HCT116 (cell line): Measurements from ENCODE around the gene PANK1. TPM values are rescaled to one million over a fixed set of nuclear protein-coding genes. Genes with fewer than 3 reads are reported as not detected.

Source experiments
- ATAC-seq: fragments of 200-7000 bp; cut with Tn5 transposase; 2 replicates; pipeline ENCODE4 v1.9.1; 2020; ENCODE audit warnings: mild to moderate bottlenecking, moderate library complexity
- BruUV-seq: library from RNA; stranded (reverse); fragments of 400-500 nt; replicated peaks from 2 replicates; lab custom pipeline; 2021; lab: Mats Ljungman, UMichigan
- CTCF ChIA-PET: fragments of 300-600 bp; sonication (Branson Sonifier 250); formaldehyde crosslinking; loops from one replicate; lab custom pipeline; 2021; ENCODE audit warnings: antibody characterized with exemption; lab: Charles Lee
- POLR2A ChIA-PET: fragments of 300-600, 350-600 bp; sonication (Branson Sonifier 250); formaldehyde crosslinking; loops from one replicate; lab custom pipeline; 2021; ENCODE audit warnings: antibody characterized with exemption; lab: Charles Lee
- RAD21 ChIA-PET, 2 experiments: fragments of 300-600 bp; sonication (Branson Sonifier 250); formaldehyde crosslinking; loops; one replicate each; lab custom pipeline; 2023; ENCODE audit warnings: low total read pairs in 2 of 2; ENCODE audit not compliant: uncharacterized antibody in 2 of 2, unreplicated experiment in 2 of 2, low non-redundant PET in 1 of 2; lab: Charles Lee
- DNase-seq: peaks from one replicate; pipeline ENCODE4 v3.0.0-alpha.2; 2010; ENCODE audit warnings: low read depth, low spot score
- H2AFZ ChIP-seq: fragments of 200-600 bp; shearing (Covaris generic), sonication (generic); 2 replicates; pipeline ENCODE4 v1.6.1; 2017; ENCODE audit warnings: low read depth, mixed run types, mixed read lengths, antibody characterized with exemption, low read length; ENCODE audit not compliant: poor library complexity, severe bottlenecking
- H3K27ac ChIP-seq: 2 replicates; pipeline ENCODE4 v1.5.1; 2012; ENCODE audit warnings: low read depth, low read length
- H3K27me3 ChIP-seq: fragments of 200-600 bp; sonication (generic); 2 replicates; pipeline ENCODE4 v1.6.1; 2016; ENCODE audit warnings: mixed run types, low read length, mixed read lengths; ENCODE audit not compliant: insufficient read depth
- H3K36me3 ChIP-seq, 2 experiments: fragments of 200-500 bp in 1 of 2; fragments of 200-600 bp in 1 of 2; sonication (Bioruptor generic) in 1 of 2; sonication (generic) in 1 of 2; 2 replicates each; pipeline versions ENCODE4 v1.5.1 to v1.6.1; 2014 to 2016; ENCODE audit warnings: low read length in 2 of 2, inconsistent platforms in 1 of 2, mixed read lengths in 1 of 2, mixed run types in 1 of 2; ENCODE audit not compliant: insufficient read depth in 2 of 2, control insufficient read depth in 1 of 2
- H3K4me1 ChIP-seq, 2 experiments: fragments of 200-600 bp in 1 of 2; sonication (generic) in 1 of 2; 2 replicates each; pipeline versions ENCODE4 v1.5.1 to v1.6.1; 2012 to 2017; ENCODE audit warnings: low read length in 2 of 2, inconsistent platforms in 1 of 2, mild to moderate bottlenecking in 1 of 2, mixed read lengths in 1 of 2, mixed run types in 1 of 2, moderate library complexity in 1 of 2; ENCODE audit not compliant: insufficient read depth in 2 of 2, control insufficient read depth in 1 of 2
- H3K4me2 ChIP-seq: fragments of 200-600 bp; sonication (generic); 2 replicates; pipeline ENCODE4 v1.6.1; 2017; ENCODE audit warnings: mixed run types, low read length, mixed read lengths
- H3K4me3 ChIP-seq, 2 experiments: fragments of 200-600 bp in 1 of 2; sonication (generic) in 1 of 2; replicated peaks in 1 of 2; 2 replicates each; pipeline ENCODE4 v1.5.1; 2011 to 2016; ENCODE audit warnings: low read length in 2 of 2, control low read depth in 1 of 2, low read depth in 1 of 2, mild to moderate bottlenecking in 1 of 2, mixed read lengths in 1 of 2, mixed run types in 1 of 2
- H3K79me2 ChIP-seq: fragments of 200-600 bp; sonication (generic); 2 replicates; pipeline ENCODE4 v1.6.1; 2017; ENCODE audit warnings: mild to moderate bottlenecking, mixed run types, low read length, moderate library complexity, mixed read lengths; ENCODE audit not compliant: insufficient read depth
- H3K9ac ChIP-seq: fragments of 200-600 bp; sonication (generic); 2 replicates; pipeline ENCODE4 v1.6.1; 2016; ENCODE audit warnings: low read length, mixed read lengths
- H3K9me2 ChIP-seq: fragments of 200-600 bp; sonication (generic), shearing (Covaris generic); 2 replicates; pipeline ENCODE4 v1.6.1; 2017; ENCODE audit warnings: mixed run types, mild to moderate bottlenecking, moderate library complexity; ENCODE audit not compliant: insufficient read depth
- H3K9me3 ChIP-seq, 2 experiments: fragments of 200-500 bp in 1 of 2; fragments of 200-600 bp in 1 of 2; sonication (Bioruptor generic) in 1 of 2; sonication (generic) in 1 of 2; 2 replicates each; pipeline ENCODE4 v1.6.1; 2014 to 2017; ENCODE audit warnings: low read length in 2 of 2, mixed read lengths in 2 of 2, inconsistent platforms in 1 of 2, low read depth in 1 of 2, mild to moderate bottlenecking in 1 of 2, mixed run types in 1 of 2, moderate library complexity in 1 of 2; ENCODE audit not compliant: control insufficient read depth in 1 of 2, insufficient read depth in 1 of 2
- H4K20me1 ChIP-seq: fragments of 200-600 bp; sonication (generic), shearing (Covaris generic); 2 replicates; pipeline ENCODE4 v1.6.1; 2017; ENCODE audit warnings: mixed run types, mild to moderate bottlenecking, moderate library complexity; ENCODE audit not compliant: insufficient read depth
- FOSL1 ChIP-seq: IDR thresholded peaks from 2 replicates; pipeline ENCODE4 v1.6.1; 2012; ENCODE audit warnings: low read depth
- JUND ChIP-seq: IDR thresholded peaks from 2 replicates; pipeline ENCODE4 v1.6.1; 2012
- TCF7L2 ChIP-seq: IDR thresholded peaks from 2 replicates; pipeline ENCODE4 v1.7.0; 2011; ENCODE audit warnings: borderline replicate concordance, inconsistent platforms; ENCODE audit not compliant: insufficient read depth, insufficient read length; ENCODE audit errors: extremely low read depth
- YY1 ChIP-seq: IDR thresholded peaks from 2 replicates; pipeline ENCODE4 v1.6.1; 2011; ENCODE audit warnings: low read length, low read depth, moderate library complexity, mild to moderate bottlenecking; ENCODE audit not compliant: insufficient replicate concordance; ENCODE audit errors: extremely low read depth
- intact Hi-C: fragments of 100-400 bp; cut with micrococcal nuclease; formaldehyde crosslinking; loops from 2 replicates; pipeline ENCODE4 v1.10.0; 2022
- total RNA-seq: library from RNA; stranded (reverse); gene quantifications from one replicate; pipeline ENCODE4 v1.2.1, GENCODE V29; 2021; ENCODE audit not compliant: unreplicated experiment
- TF ChIP-seq, protein P1 (sequence below): IDR thresholded peaks from 2 replicates; pipeline ENCODE4 v1.6.1; 2012
- TF ChIP-seq, protein P2 (sequence below), 3 experiments: fragments of 200-600 bp in 1 of 3; sonication (generic) in 1 of 3; IDR thresholded peaks in 2 of 3; conservative IDR thresholded peaks in 1 of 3; 2 replicates each; pipeline ENCODE4 v1.5.1; 2012 to 2017; ENCODE audit warnings: low read depth in 2 of 3, low read length in 2 of 3, antibody characterized with exemption in 1 of 3, borderline replicate concordance in 1 of 3, control low read depth in 1 of 3, mild to moderate bottlenecking in 1 of 3, mixed read lengths in 1 of 3, mixed run types in 1 of 3, moderate library complexity in 1 of 3; ENCODE audit not compliant: insufficient read depth in 1 of 3
- TF ChIP-seq, protein P3 (sequence below): IDR thresholded peaks from 2 replicates; pipeline ENCODE4 v1.6.1; 2012; ENCODE audit warnings: low read depth
- TF ChIP-seq, protein P4 (sequence below): IDR thresholded peaks from 2 replicates; pipeline ENCODE4 v1.6.1; 2011; ENCODE audit warnings: mild to moderate bottlenecking, low read length, moderate library complexity; ENCODE audit not compliant: insufficient replicate concordance; ENCODE audit errors: extremely low read depth

The PANK1 gene
- total RNA-seq, 1 experiment from 2014 or later: 6.4 TPM

DNA sequence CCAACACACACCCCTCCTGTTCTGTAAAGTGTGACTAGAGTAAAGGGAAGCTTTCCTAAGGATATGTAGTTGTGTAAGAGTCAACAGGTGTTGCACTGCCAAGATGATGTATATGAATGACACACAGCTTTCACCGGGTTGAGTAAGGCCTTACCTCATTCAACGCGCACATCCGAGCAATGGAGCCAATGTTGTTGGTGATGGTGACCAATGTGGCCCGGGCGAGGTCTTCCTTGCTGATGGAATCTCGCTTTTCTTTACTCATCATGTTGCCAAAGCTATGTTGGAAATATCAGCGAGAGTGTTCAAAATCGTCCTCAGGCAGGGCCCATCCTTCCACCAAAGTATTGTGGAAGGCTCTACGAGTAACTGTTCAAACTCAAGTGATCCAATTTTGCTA lies 52.0 kb downstream of the PANK1 start:
- Histone ChIP-seq H3K79me2 (no peaks in the 10 kb centered on the region), H3K27ac (no peak overlapping the region), H3K27me3 (no peaks in the 10 kb centered on the region), H3K36me3 (no peaks in the 10 kb centered on the region), H4K20me1 (no peaks in the 10 kb centered on the region), H3K9ac (no peak overlapping the region), H3K4me1 (no peaks in the 10 kb centered on the region), H3K4me2 (no peak overlapping the region), H3K9me2 (no peaks in the 10 kb centered on the region), H3K9me3 (no peaks in the 10 kb centered on the region), H2AFZ (no peak overlapping the region), H3K4me3 (no peak overlapping the region)
- no peak for DNase-seq
- RAD21 ChIA-PET: no interaction called here
- ATAC-seq: no peak
- intact Hi-C loops: no loop called here
- CTCF ChIA-PET: no interaction called here
- POLR2A ChIA-PET: no interaction called here
- TF ChIP-seq YY1: no peak
- TF ChIP-seq FOSL1: no peak
- TF ChIP-seq, protein P1, sequence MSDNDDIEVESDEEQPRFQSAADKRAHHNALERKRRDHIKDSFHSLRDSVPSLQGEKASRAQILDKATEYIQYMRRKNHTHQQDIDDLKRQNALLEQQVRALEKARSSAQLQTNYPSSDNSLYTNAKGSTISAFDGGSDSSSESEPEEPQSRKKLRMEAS: no peak
- TF ChIP-seq, protein P2, sequence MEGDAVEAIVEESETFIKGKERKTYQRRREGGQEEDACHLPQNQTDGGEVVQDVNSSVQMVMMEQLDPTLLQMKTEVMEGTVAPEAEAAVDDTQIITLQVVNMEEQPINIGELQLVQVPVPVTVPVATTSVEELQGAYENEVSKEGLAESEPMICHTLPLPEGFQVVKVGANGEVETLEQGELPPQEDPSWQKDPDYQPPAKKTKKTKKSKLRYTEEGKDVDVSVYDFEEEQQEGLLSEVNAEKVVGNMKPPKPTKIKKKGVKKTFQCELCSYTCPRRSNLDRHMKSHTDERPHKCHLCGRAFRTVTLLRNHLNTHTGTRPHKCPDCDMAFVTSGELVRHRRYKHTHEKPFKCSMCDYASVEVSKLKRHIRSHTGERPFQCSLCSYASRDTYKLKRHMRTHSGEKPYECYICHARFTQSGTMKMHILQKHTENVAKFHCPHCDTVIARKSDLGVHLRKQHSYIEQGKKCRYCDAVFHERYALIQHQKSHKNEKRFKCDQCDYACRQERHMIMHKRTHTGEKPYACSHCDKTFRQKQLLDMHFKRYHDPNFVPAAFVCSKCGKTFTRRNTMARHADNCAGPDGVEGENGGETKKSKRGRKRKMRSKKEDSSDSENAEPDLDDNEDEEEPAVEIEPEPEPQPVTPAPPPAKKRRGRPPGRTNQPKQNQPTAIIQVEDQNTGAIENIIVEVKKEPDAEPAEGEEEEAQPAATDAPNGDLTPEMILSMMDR (IDR thresholded peaks at IDR 0.05 in 2 of 3, conservative IDR thresholded peaks at IDR 0.05 in 1 of 3; ENCODE audit: borderline replicate concordance in 1 of 3, insufficient read depth in 1 of 3, low read depth in 2 of 3, low read length in 2 of 3): no peak
- no peak for TF ChIP-seq JUND
- TF ChIP-seq, protein P3, sequence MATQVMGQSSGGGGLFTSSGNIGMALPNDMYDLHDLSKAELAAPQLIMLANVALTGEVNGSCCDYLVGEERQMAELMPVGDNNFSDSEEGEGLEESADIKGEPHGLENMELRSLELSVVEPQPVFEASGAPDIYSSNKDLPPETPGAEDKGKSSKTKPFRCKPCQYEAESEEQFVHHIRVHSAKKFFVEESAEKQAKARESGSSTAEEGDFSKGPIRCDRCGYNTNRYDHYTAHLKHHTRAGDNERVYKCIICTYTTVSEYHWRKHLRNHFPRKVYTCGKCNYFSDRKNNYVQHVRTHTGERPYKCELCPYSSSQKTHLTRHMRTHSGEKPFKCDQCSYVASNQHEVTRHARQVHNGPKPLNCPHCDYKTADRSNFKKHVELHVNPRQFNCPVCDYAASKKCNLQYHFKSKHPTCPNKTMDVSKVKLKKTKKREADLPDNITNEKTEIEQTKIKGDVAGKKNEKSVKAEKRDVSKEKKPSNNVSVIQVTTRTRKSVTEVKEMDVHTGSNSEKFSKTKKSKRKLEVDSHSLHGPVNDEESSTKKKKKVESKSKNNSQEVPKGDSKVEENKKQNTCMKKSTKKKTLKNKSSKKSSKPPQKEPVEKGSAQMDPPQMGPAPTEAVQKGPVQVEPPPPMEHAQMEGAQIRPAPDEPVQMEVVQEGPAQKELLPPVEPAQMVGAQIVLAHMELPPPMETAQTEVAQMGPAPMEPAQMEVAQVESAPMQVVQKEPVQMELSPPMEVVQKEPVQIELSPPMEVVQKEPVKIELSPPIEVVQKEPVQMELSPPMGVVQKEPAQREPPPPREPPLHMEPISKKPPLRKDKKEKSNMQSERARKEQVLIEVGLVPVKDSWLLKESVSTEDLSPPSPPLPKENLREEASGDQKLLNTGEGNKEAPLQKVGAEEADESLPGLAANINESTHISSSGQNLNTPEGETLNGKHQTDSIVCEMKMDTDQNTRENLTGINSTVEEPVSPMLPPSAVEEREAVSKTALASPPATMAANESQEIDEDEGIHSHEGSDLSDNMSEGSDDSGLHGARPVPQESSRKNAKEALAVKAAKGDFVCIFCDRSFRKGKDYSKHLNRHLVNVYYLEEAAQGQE: no peak
- TF ChIP-seq, protein P4, sequence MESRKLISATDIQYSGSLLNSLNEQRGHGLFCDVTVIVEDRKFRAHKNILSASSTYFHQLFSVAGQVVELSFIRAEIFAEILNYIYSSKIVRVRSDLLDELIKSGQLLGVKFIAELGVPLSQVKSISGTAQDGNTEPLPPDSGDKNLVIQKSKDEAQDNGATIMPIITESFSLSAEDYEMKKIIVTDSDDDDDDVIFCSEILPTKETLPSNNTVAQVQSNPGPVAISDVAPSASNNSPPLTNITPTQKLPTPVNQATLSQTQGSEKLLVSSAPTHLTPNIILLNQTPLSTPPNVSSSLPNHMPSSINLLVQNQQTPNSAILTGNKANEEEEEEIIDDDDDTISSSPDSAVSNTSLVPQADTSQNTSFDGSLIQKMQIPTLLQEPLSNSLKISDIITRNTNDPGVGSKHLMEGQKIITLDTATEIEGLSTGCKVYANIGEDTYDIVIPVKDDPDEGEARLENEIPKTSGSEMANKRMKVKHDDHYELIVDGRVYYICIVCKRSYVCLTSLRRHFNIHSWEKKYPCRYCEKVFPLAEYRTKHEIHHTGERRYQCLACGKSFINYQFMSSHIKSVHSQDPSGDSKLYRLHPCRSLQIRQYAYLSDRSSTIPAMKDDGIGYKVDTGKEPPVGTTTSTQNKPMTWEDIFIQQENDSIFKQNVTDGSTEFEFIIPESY: no peak
- TF ChIP-seq TCF7L2: no peak
- no TSS peak for BruUV-seq
